Measurements from ENCODE around the gene NACC2. TPM values are rescaled to one million over a fixed set of nuclear protein-coding genes. Genes with fewer than 3 reads are reported as not detected.

NACC2 gene
- total RNA-seq, 4 donors from 2014 or later: 26.0 to 51.7 (median 43.5) TPM

- in situ Hi-C loops (cut with MboI; ENCODE audit: low sequenced_read_pairs in 4 of 4): no loop called here
- DNase-seq (no peak), ATAC-seq (no peak)
- TF ChIP-seq POLR2A (IDR thresholded peaks at IDR 0.05): no peak
- TF ChIP-seq CTCF (IDR thresholded peaks at IDR 0.05 in 4 of 5, conservative IDR thresholded peaks at IDR 0.05 in 1 of 5): no peak
- H3K9me3 ChIP-seq: no peaks in the 10 kb centered on the region
- intact Hi-C loops (cut with DNase I; ENCODE audit: low total_unique reads): loop anchor here (5.0 kb wide), 1 partner anchor 87 kb away; no protein-coding TSS in a partner anchor
- peaks cover 0 to 14% of the 10 kb centered on the region in 2 donors for H3K36me3 ChIP-seq
- H3K4me1 ChIP-seq: peaks cover 19 to 26% of the 10 kb centered on the region in 2 donors
- H3K27me3 ChIP-seq: no peaks in the 10 kb centered on the region
- H3K4me3 ChIP-seq: no peak overlapping the region
- H3K27ac ChIP-seq: no peak overlapping the region
Observed at GRCh38 chr9:136114610-136115009, 19.5 kb upstream of the NACC2 start.

- ATAC-seq: no peak
- H3K36me3 ChIP-seq: peaks cover 0 to 14% of the 10 kb centered on the region in 2 donors
- no peak overlapping the region for H3K27ac ChIP-seq
- no peaks in the 10 kb centered on the region for H3K9me3 ChIP-seq
- no peak for DNase-seq
- no peak for TF ChIP-seq POLR2A (IDR thresholded peaks at IDR 0.05)
- no peak for TF ChIP-seq CTCF (IDR thresholded peaks at IDR 0.05 in 4 of 5, conservative IDR thresholded peaks at IDR 0.05 in 1 of 5)
- intact Hi-C loops (cut with DNase I; ENCODE audit: low total_unique reads) (no loop called here), in situ Hi-C loops (cut with MboI; ENCODE audit: low sequenced_read_pairs in 4 of 4) (no loop called here)
- H3K4me1 ChIP-seq: peaks cover 23 to 37% of the 10 kb centered on the region in 2 donors
- H3K27me3 ChIP-seq: no peaks in the 10 kb centered on the region
- no peak overlapping the region for H3K4me3 ChIP-seq
Observed at GRCh38 chr9:136112541-136112940, 17.5 kb upstream of the NACC2 start.

- no peaks in the 10 kb centered on the region for H3K27me3 ChIP-seq
- no peak overlapping the region for H3K27ac ChIP-seq
- DNase-seq (no peak), ATAC-seq (no peak)
- in situ Hi-C loops (cut with MboI; ENCODE audit: low sequenced_read_pairs in 4 of 4): no loop called here
- no peaks in the 10 kb centered on the region for H3K9me3 ChIP-seq
- H3K4me3 ChIP-seq: no peak overlapping the region
- intact Hi-C loops (cut with DNase I; ENCODE audit: low total_unique reads): no loop called here
- peaks cover 0 to 14% of the 10 kb centered on the region in 2 donors for H3K36me3 ChIP-seq
- H3K4me1 ChIP-seq: peaks cover 18 to 30% of the 10 kb centered on the region in 2 donors
- no peak for TF ChIP-seq CTCF (IDR thresholded peaks at IDR 0.05 in 4 of 5, conservative IDR thresholded peaks at IDR 0.05 in 1 of 5)
- TF ChIP-seq POLR2A (IDR thresholded peaks at IDR 0.05): no peak
Observed at GRCh38 chr9:136111910-136112309, 16.8 kb upstream of the NACC2 start.

- Histone ChIP-seq H3K4me1 (peaks cover 23 to 33% of the 10 kb centered on the region in 2 donors), H3K36me3 (peaks cover 0 to 10% of the 10 kb centered on the region in 2 donors), H3K4me3 (no peak overlapping the region), H3K27me3 (no peaks in the 10 kb centered on the region), H3K9me3 (no peaks in the 10 kb centered on the region), H3K27ac (no peak overlapping the region)
- no peak for DNase-seq
- in situ Hi-C loops (cut with MboI; ENCODE audit: low sequenced_read_pairs in 4 of 4) (no loop called here), intact Hi-C loops (cut with DNase I; ENCODE audit: low total_unique reads) (no loop called here)
- no peak for TF ChIP-seq POLR2A (IDR thresholded peaks at IDR 0.05)
- TF ChIP-seq CTCF (IDR thresholded peaks at IDR 0.05 in 4 of 5, conservative IDR thresholded peaks at IDR 0.05 in 1 of 5): no peak
- ATAC-seq: no peak
Observed at GRCh38 chr9:136111190-136111589, 16.1 kb upstream of the NACC2 start.

All from gastrocnemius medialis (tissue), 4 donors.